Prostate gland (tissue), 2 donors: ENCODE data around the gene OR52M1.

Experiments used
- POLR2A ChIP-seq: fragments of 450-650 bp; IDR thresholded peaks from one replicate; pipeline ENCODE4 v1.6.1; 2016; ENCODE audit warnings: antibody characterized with exemption, mild to moderate bottlenecking
- POLR2AphosphoS5 ChIP-seq: sonication (generic); formaldehyde crosslinking; IDR thresholded peaks from one replicate; pipeline ENCODE4 v1.6.1; 2017; ENCODE audit warnings: antibody characterized with exemption
- TF ChIP-seq, protein P1 (sequence below), 4 experiments: fragments of 200-600 bp in 2 of 4; fragments of 450-650 bp in 2 of 4; sonication (generic) in 2 of 4; IDR thresholded peaks; 1 replicate in 3 of 4; 2 replicates in 1 of 4; pipeline ENCODE4 v1.5.1; 2016 to 2019; ENCODE audit warnings: antibody characterized with exemption in 4 of 4, mild to moderate bottlenecking in 2 of 4, moderate library complexity in 2 of 4

DNA sequence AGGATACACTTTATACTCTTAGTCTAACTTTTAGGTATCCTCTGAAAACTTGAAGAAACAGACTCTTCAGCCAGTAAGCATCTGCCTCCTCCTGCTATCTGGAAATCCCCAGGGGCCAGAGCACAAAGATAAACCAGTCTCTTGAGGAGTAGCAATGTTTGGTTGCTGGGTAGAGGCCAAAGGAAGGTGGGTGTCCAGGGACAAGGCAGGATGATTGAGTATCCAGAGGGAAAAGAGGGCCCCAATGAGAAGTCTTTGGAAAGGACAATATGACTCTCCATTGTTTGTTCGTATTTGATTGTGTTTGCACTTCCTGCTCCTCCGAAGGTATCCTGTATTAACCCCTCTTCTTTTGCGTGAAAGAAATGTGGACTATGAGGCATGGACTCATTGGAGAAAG is 44.0 kb downstream of the OR52M1 start:
- TF ChIP-seq POLR2A, result no peak
- TF ChIP-seq, protein P1, sequence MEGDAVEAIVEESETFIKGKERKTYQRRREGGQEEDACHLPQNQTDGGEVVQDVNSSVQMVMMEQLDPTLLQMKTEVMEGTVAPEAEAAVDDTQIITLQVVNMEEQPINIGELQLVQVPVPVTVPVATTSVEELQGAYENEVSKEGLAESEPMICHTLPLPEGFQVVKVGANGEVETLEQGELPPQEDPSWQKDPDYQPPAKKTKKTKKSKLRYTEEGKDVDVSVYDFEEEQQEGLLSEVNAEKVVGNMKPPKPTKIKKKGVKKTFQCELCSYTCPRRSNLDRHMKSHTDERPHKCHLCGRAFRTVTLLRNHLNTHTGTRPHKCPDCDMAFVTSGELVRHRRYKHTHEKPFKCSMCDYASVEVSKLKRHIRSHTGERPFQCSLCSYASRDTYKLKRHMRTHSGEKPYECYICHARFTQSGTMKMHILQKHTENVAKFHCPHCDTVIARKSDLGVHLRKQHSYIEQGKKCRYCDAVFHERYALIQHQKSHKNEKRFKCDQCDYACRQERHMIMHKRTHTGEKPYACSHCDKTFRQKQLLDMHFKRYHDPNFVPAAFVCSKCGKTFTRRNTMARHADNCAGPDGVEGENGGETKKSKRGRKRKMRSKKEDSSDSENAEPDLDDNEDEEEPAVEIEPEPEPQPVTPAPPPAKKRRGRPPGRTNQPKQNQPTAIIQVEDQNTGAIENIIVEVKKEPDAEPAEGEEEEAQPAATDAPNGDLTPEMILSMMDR (IDR thresholded peaks at IDR 0.05), result no peak
- no peak for TF ChIP-seq POLR2AphosphoS5
